Stimulated activated CD4-positive, alpha-beta T cell treated with anti-CD3 and anti-CD28 coated beads, Interleukin-2, amount 100 ng/mL, for 24 hours (primary cell): ENCODE measurements around the gene PXYLP1.

Experiments used
- DNase-seq, 2 donors: peaks; one replicate each; pipeline ENCODE4 v3.0.0-alpha.2; 2020

The PXYLP1 gene

GRCh38 chr3:141328286-141329166, 96.9 kb downstream of the PXYLP1 start:
- DNase-seq: no peak

- no peak for DNase-seq
Measured at GRCh38 chr3:141330235-141330634, 98.6 kb downstream of the PXYLP1 start.

- DNase-seq: no peak
Measured at GRCh38 chr3:141330718-141331376, 99.2 kb downstream of the PXYLP1 start.

GRCh38 chr3:141331377-141332318, 100.0 kb downstream of the PXYLP1 start:
- DNase-seq: no peak

GRCh38 chr3:141332416-141332815, 100.8 kb downstream of the PXYLP1 start:
- no peak for DNase-seq

GRCh38 chr3:141333836-141334626, 102.4 kb downstream of the PXYLP1 start:
- no peak for DNase-seq

GRCh38 chr3:141334627-141335250, 103.1 kb downstream of the PXYLP1 start:
- no peak for DNase-seq

GRCh38 chr3:141335531-141336061, 104.0 kb downstream of the PXYLP1 start:
- DNase-seq: no peak

GRCh38 chr3:141336672-141337522, 105.3 kb downstream of the PXYLP1 start:
- DNase-seq: no peak

- no peak for DNase-seq
Measured at GRCh38 chr3:141337523-141337854, 105.9 kb downstream of the PXYLP1 start.

- no peak for DNase-seq
Measured at GRCh38 chr3:141337991-141338390, 106.4 kb downstream of the PXYLP1 start.

GRCh38 chr3:141338881-141339280, 107.3 kb downstream of the PXYLP1 start:
- DNase-seq: no peak

- DNase-seq: no peak
Measured at GRCh38 chr3:141341536-141341935, 109.9 kb downstream of the PXYLP1 start.

GRCh38 chr3:141342386-141342785, 110.8 kb downstream of the PXYLP1 start:
- DNase-seq: no peak

GRCh38 chr3:141343077-141343476, 111.5 kb downstream of the PXYLP1 start:
- no peak for DNase-seq

GRCh38 chr3:141343865-141344271, 112.2 kb downstream of the PXYLP1 start:
- DNase-seq: no peak
